Measurements from ENCODE around the gene VPS26B.

The VPS26B gene

GRCh38 chr11:134243913-134244312, 19.4 kb downstream of the VPS26B start:
- H2BK12ac ChIP-seq (ENCODE audit: low read length in 2 of 2): no peak overlapping the region
- peaks cover 75 to 97% of the 10 kb centered on the region in 2 experiments for H3K36me3 ChIP-seq (ENCODE audit: control insufficient read depth in 1 of 2, insufficient read depth in 2 of 2, low read depth in 1 of 2, low read length in 2 of 2)
- no peaks in the 10 kb centered on the region for H3K27me3 ChIP-seq (ENCODE audit: control insufficient read depth in 1 of 2, insufficient read depth in 1 of 2, low read length in 2 of 2)
- H2AFZ ChIP-seq (ENCODE audit: low read depth, low read length): no peak overlapping the region
- no peak overlapping the region for H3K4ac ChIP-seq (ENCODE audit: low read depth in 1 of 2, low read length in 2 of 2)
- H3K18ac ChIP-seq (ENCODE audit: low read depth in 1 of 2, low read length in 2 of 2): no peak overlapping the region
- H2AK5ac ChIP-seq (ENCODE audit: low read length, severe bottlenecking): no peak overlapping the region
- no peak overlapping the region for H2BK120ac ChIP-seq (ENCODE audit: low read depth, low read length)
- H3K4me3 ChIP-seq (ENCODE audit: insufficient read depth in 1 of 2, low read depth in 1 of 2, low read length in 2 of 2): no peak overlapping the region
- no peak overlapping the region for H4K8ac ChIP-seq (ENCODE audit: low read length)
- no peak overlapping the region for H2BK15ac ChIP-seq (ENCODE audit: low read depth, poor library complexity, severe bottlenecking)
- no peaks in the 10 kb centered on the region for H3K4me1 ChIP-seq (ENCODE audit: control insufficient read depth, insufficient read depth, low read depth, low read length)
- no peak overlapping the region for H3K4me2 ChIP-seq (ENCODE audit: low read length, poor library complexity, severe bottlenecking)
- no peak for DNase-seq
- no peak overlapping the region for H2BK5ac ChIP-seq (ENCODE audit: low read depth, low read length, poor library complexity, severe bottlenecking)
- H3K27ac ChIP-seq (ENCODE audit: low read length, poor library complexity, severe bottlenecking): no peak overlapping the region
- peaks cover 13% of the 10 kb centered on the region for H3K79me1 ChIP-seq (replicated peaks; ENCODE audit: low read length, poor library complexity, severe bottlenecking)
- H3K14ac ChIP-seq (ENCODE audit: low read length in 2 of 2): no peak overlapping the region
- H3K9me3 ChIP-seq (ENCODE audit: control insufficient read depth, low read length): no peaks in the 10 kb centered on the region
- WGBS: 100% methylated on average over 4 of the region's 4 CpGs
- no peak overlapping the region for H3K23ac ChIP-seq (ENCODE audit: low read length in 2 of 2)
- no peak overlapping the region for H4K91ac ChIP-seq (ENCODE audit: low read length)
- no peak overlapping the region for H3K9ac ChIP-seq (ENCODE audit: low read length)

- H3K36me3 ChIP-seq (ENCODE audit: control insufficient read depth in 1 of 2, insufficient read depth in 2 of 2, low read depth in 1 of 2, low read length in 2 of 2): peaks cover 73 to 98% of the 10 kb centered on the region in 2 experiments
- H3K4me2 ChIP-seq (ENCODE audit: low read length, poor library complexity, severe bottlenecking): no peak overlapping the region
- H2BK120ac ChIP-seq (ENCODE audit: low read depth, low read length): no peak overlapping the region
- H3K23ac ChIP-seq (ENCODE audit: low read length in 2 of 2): no peak overlapping the region
- H3K27me3 ChIP-seq (ENCODE audit: control insufficient read depth in 1 of 2, insufficient read depth in 1 of 2, low read length in 2 of 2): no peaks in the 10 kb centered on the region
- no peaks in the 10 kb centered on the region for H3K4me1 ChIP-seq (ENCODE audit: control insufficient read depth, insufficient read depth, low read depth, low read length)
- no peak overlapping the region for H3K18ac ChIP-seq (ENCODE audit: low read depth in 1 of 2, low read length in 2 of 2)
- peak; percentile 36 for DNase-seq
- H3K79me1 ChIP-seq (replicated peaks; ENCODE audit: low read length, poor library complexity, severe bottlenecking): peaks cover 10% of the 10 kb centered on the region
- H3K4ac ChIP-seq (ENCODE audit: low read depth in 1 of 2, low read length in 2 of 2): no peak overlapping the region
- H2BK12ac ChIP-seq (ENCODE audit: low read length in 2 of 2): no peak overlapping the region
- H4K8ac ChIP-seq (ENCODE audit: low read length): no peak overlapping the region
- no peak overlapping the region for H3K27ac ChIP-seq (ENCODE audit: low read length, poor library complexity, severe bottlenecking)
- no peaks in the 10 kb centered on the region for H3K9me3 ChIP-seq (ENCODE audit: control insufficient read depth, low read length)
- H3K9ac ChIP-seq (ENCODE audit: low read length): no peak overlapping the region
- no peak overlapping the region for H3K4me3 ChIP-seq (ENCODE audit: insufficient read depth in 1 of 2, low read depth in 1 of 2, low read length in 2 of 2)
- H4K91ac ChIP-seq (ENCODE audit: low read length): no peak overlapping the region
- H2AK5ac ChIP-seq (ENCODE audit: low read length, severe bottlenecking): no peak overlapping the region
- H2BK15ac ChIP-seq (ENCODE audit: low read depth, poor library complexity, severe bottlenecking): no peak overlapping the region
- no peak overlapping the region for H3K14ac ChIP-seq (ENCODE audit: low read length in 2 of 2)
- H2AFZ ChIP-seq (ENCODE audit: low read depth, low read length): no peak overlapping the region
- 69% methylated on average over 7 of the region's 7 CpGs for WGBS
- no peak overlapping the region for H2BK5ac ChIP-seq (ENCODE audit: low read depth, low read length, poor library complexity, severe bottlenecking)
Measured at GRCh38 chr11:134244593-134244992, 20.1 kb downstream of the VPS26B start.

GRCh38 chr11:134245434-134245833, 21.0 kb downstream of the VPS26B start:
- H2BK12ac ChIP-seq (ENCODE audit: low read length in 2 of 2): no peak overlapping the region

GRCh38 chr11:134246100-134246499, 21.6 kb downstream of the VPS26B start:
- Histone ChIP-seq H3K79me1 (replicated peaks; ENCODE audit: low read length, poor library complexity, severe bottlenecking) (peaks cover 9% of the 10 kb centered on the region), H3K9ac (ENCODE audit: low read length) (no peak overlapping the region), H4K91ac (ENCODE audit: low read length) (no peak overlapping the region), H3K4me2 (ENCODE audit: low read length, poor library complexity, severe bottlenecking) (no peak overlapping the region), H4K8ac (ENCODE audit: low read length) (no peak overlapping the region), H3K4me1 (ENCODE audit: control insufficient read depth, insufficient read depth, low read depth, low read length) (no peaks in the 10 kb centered on the region), H2BK15ac (ENCODE audit: low read depth, poor library complexity, severe bottlenecking) (no peak overlapping the region), H2BK120ac (ENCODE audit: low read depth, low read length) (no peak overlapping the region), H3K36me3 (ENCODE audit: control insufficient read depth in 1 of 2, insufficient read depth in 2 of 2, low read depth in 1 of 2, low read length in 2 of 2) (peaks cover 63 to 99% of the 10 kb centered on the region in 2 experiments), H3K27ac (ENCODE audit: low read length, poor library complexity, severe bottlenecking) (no peak overlapping the region), H3K27me3 (ENCODE audit: control insufficient read depth in 1 of 2, insufficient read depth in 1 of 2, low read length in 2 of 2) (no peaks in the 10 kb centered on the region), H3K4me3 (ENCODE audit: insufficient read depth in 1 of 2, low read depth in 1 of 2, low read length in 2 of 2) (no peak overlapping the region), H3K4ac (ENCODE audit: low read depth in 1 of 2, low read length in 2 of 2) (no peak overlapping the region), H2BK5ac (ENCODE audit: low read depth, low read length, poor library complexity, severe bottlenecking) (no peak overlapping the region), H3K23ac (ENCODE audit: low read length in 2 of 2) (no peak overlapping the region), H2AK5ac (ENCODE audit: low read length, severe bottlenecking) (no peak overlapping the region), H3K18ac (ENCODE audit: low read depth in 1 of 2, low read length in 2 of 2) (no peak overlapping the region), H2BK12ac (ENCODE audit: low read length in 2 of 2) (no peak overlapping the region), H3K14ac (ENCODE audit: low read length in 2 of 2) (no peak overlapping the region), H2AFZ (ENCODE audit: low read depth, low read length) (no peak overlapping the region), H3K9me3 (ENCODE audit: control insufficient read depth, low read length) (no peaks in the 10 kb centered on the region)
- DNase-seq: no peak
- WGBS: 97% methylated on average over 11 of the region's 11 CpGs

More at GRCh38 chr11:134245434-134245833, 21.0 kb downstream of the VPS26B start:
- Histone ChIP-seq H4K91ac (ENCODE audit: low read length) (no peak overlapping the region), H3K4ac (ENCODE audit: low read depth in 1 of 2, low read length in 2 of 2) (no peak overlapping the region), H2AFZ (ENCODE audit: low read depth, low read length) (no peak overlapping the region), H2BK15ac (ENCODE audit: low read depth, poor library complexity, severe bottlenecking) (no peak overlapping the region), H4K8ac (ENCODE audit: low read length) (no peak overlapping the region), H3K23ac (ENCODE audit: low read length in 2 of 2) (no peak overlapping the region), H3K14ac (ENCODE audit: low read length in 2 of 2) (no peak overlapping the region), H2BK120ac (ENCODE audit: low read depth, low read length) (no peak overlapping the region), H3K18ac (ENCODE audit: low read depth in 1 of 2, low read length in 2 of 2) (no peak overlapping the region), H3K4me2 (ENCODE audit: low read length, poor library complexity, severe bottlenecking) (no peak overlapping the region), H3K36me3 (ENCODE audit: control insufficient read depth in 1 of 2, insufficient read depth in 2 of 2, low read depth in 1 of 2, low read length in 2 of 2) (peaks cover 68 to 98% of the 10 kb centered on the region in 2 experiments), H2AK5ac (ENCODE audit: low read length, severe bottlenecking) (no peak overlapping the region), H3K9ac (ENCODE audit: low read length) (no peak overlapping the region), H3K27me3 (ENCODE audit: control insufficient read depth in 1 of 2, insufficient read depth in 1 of 2, low read length in 2 of 2) (no peaks in the 10 kb centered on the region), H3K4me1 (ENCODE audit: control insufficient read depth, insufficient read depth, low read depth, low read length) (no peaks in the 10 kb centered on the region), H3K9me3 (ENCODE audit: control insufficient read depth, low read length) (no peaks in the 10 kb centered on the region), H3K27ac (ENCODE audit: low read length, poor library complexity, severe bottlenecking) (no peak overlapping the region), H3K79me1 (replicated peaks; ENCODE audit: low read length, poor library complexity, severe bottlenecking) (peaks cover 8% of the 10 kb centered on the region), H3K4me3 (ENCODE audit: insufficient read depth in 1 of 2, low read depth in 1 of 2, low read length in 2 of 2) (no peak overlapping the region), H2BK5ac (ENCODE audit: low read depth, low read length, poor library complexity, severe bottlenecking) (no peak overlapping the region)
- 99% methylated on average over 9 of the region's 14 CpGs for WGBS
- DNase-seq: no peak
